Measurements from ENCODE around the gene RBMS3. TPM values are rescaled to one million over a fixed set of nuclear protein-coding genes. Genes with fewer than 3 reads are reported as not detected.

The RBMS3 gene
- total RNA-seq, 3 donors from 2014 or later = 48.4 to 117 (median 103) TPM

- TF ChIP-seq POLR2A (IDR thresholded peaks at IDR 0.05) = no peak
- no peak for TF ChIP-seq POLR2AphosphoS5 (IDR thresholded peaks at IDR 0.05)
- TF ChIP-seq CTCF (IDR thresholded peaks at IDR 0.05) = no peak
- Histone ChIP-seq H3K4me3 (no peak overlapping the region), H3K4me1 (no peaks in the 10 kb centered on the region), H3K9me3 (no peaks in the 10 kb centered on the region), H3K36me3 (no peaks in the 10 kb centered on the region), H3K27ac (no peak overlapping the region), H3K27me3 (no peaks in the 10 kb centered on the region)
- DNase-seq (ENCODE audit: low spot score in 2 of 2) = no peak
- intact Hi-C loops (cut with DNase I; ENCODE audit: low total_unique reads) = no loop called here
Observed at GRCh38 chr3:29486917-29487316, 206.0 kb downstream of the RBMS3 start.

GRCh38 chr3:29488922-29489321, 208.1 kb downstream of the RBMS3 start:
- no peaks in the 10 kb centered on the region for H3K9me3 ChIP-seq
- H3K36me3 ChIP-seq = no peaks in the 10 kb centered on the region
- no peak for TF ChIP-seq POLR2AphosphoS5 (IDR thresholded peaks at IDR 0.05)
- TF ChIP-seq POLR2A (IDR thresholded peaks at IDR 0.05) = no peak
- TF ChIP-seq CTCF (IDR thresholded peaks at IDR 0.05) = no peak
- H3K27me3 ChIP-seq = no peaks in the 10 kb centered on the region
- intact Hi-C loops (cut with DNase I; ENCODE audit: low total_unique reads) = no loop called here
- no peak overlapping the region for H3K27ac ChIP-seq
- no peak for DNase-seq (ENCODE audit: low spot score in 2 of 2)
- no peaks in the 10 kb centered on the region for H3K4me1 ChIP-seq
- H3K4me3 ChIP-seq = no peak overlapping the region

- no peak for DNase-seq (ENCODE audit: low spot score in 2 of 2)
- intact Hi-C loops (cut with DNase I; ENCODE audit: low total_unique reads) = no loop called here
- H3K9me3 ChIP-seq = no peaks in the 10 kb centered on the region
- H3K4me3 ChIP-seq = no peak overlapping the region
- no peaks in the 10 kb centered on the region for H3K27me3 ChIP-seq
- peak overlapping the region in 1 of 2 donors; percentile 55 for H3K27ac ChIP-seq
- H3K4me1 ChIP-seq = no peaks in the 10 kb centered on the region
- H3K36me3 ChIP-seq = no peaks in the 10 kb centered on the region
- TF ChIP-seq POLR2AphosphoS5 (IDR thresholded peaks at IDR 0.05) (no peak), POLR2A (IDR thresholded peaks at IDR 0.05) (no peak), CTCF (IDR thresholded peaks at IDR 0.05) (no peak)
Observed at GRCh38 chr3:29493109-29493508, 212.2 kb downstream of the RBMS3 start.

GRCh38 chr3:29494305-29495036, 213.6 kb downstream of the RBMS3 start:
- no peaks in the 10 kb centered on the region for H3K9me3 ChIP-seq
- TF ChIP-seq CTCF (IDR thresholded peaks at IDR 0.05) (no peak), POLR2AphosphoS5 (IDR thresholded peaks at IDR 0.05) (peak in 1 of 3 donors; percentile 32), POLR2A (IDR thresholded peaks at IDR 0.05) (no peak)
- no peaks in the 10 kb centered on the region for H3K4me1 ChIP-seq
- peak overlapping the region in 1 of 2 donors; percentile 22 for H3K27ac ChIP-seq
- intact Hi-C loops (cut with DNase I; ENCODE audit: low total_unique reads) = no loop called here
- no peak for DNase-seq (ENCODE audit: low spot score in 2 of 2)
- H3K4me3 ChIP-seq = no peak overlapping the region
- H3K36me3 ChIP-seq = no peaks in the 10 kb centered on the region
- no peaks in the 10 kb centered on the region for H3K27me3 ChIP-seq

GRCh38 chr3:29497282-29497681, 216.4 kb downstream of the RBMS3 start:
- no peaks in the 10 kb centered on the region for H3K36me3 ChIP-seq
- H3K27ac ChIP-seq = no peak overlapping the region
- no peaks in the 10 kb centered on the region for H3K27me3 ChIP-seq
- H3K9me3 ChIP-seq = no peaks in the 10 kb centered on the region
- TF ChIP-seq CTCF (IDR thresholded peaks at IDR 0.05) (no peak), POLR2A (IDR thresholded peaks at IDR 0.05) (no peak), POLR2AphosphoS5 (IDR thresholded peaks at IDR 0.05) (no peak)
- no peaks in the 10 kb centered on the region for H3K4me1 ChIP-seq
- H3K4me3 ChIP-seq = no peak overlapping the region
- intact Hi-C loops (cut with DNase I; ENCODE audit: low total_unique reads) = no loop called here
- DNase-seq (ENCODE audit: low spot score in 2 of 2) = no peak
